Karpas-422 (cell line): Measurements from ENCODE around the gene ANKRD33B. TPM values are rescaled to one million over a fixed set of nuclear protein-coding genes. Genes with fewer than 3 reads are reported as not detected.

Source experiments
- DNase-seq: peaks from one replicate; pipeline ENCODE4 v3.0.0-alpha.2; 2015
- H2AFZ ChIP-seq: fragments of 200-600 bp; sonication (generic); 2 replicates; pipeline ENCODE4 v1.6.1; 2014; ENCODE audit warnings: antibody characterized with exemption, low read length, mixed read lengths
- H3K27ac ChIP-seq: fragments of 200-600 bp; sonication (generic); 2 replicates; pipeline ENCODE4 v1.5.1; 2014; ENCODE audit warnings: mild to moderate bottlenecking, low read length, moderate library complexity
- H3K27me3 ChIP-seq: fragments of 200-600 bp; sonication (generic); 2 replicates; pipeline ENCODE4 v1.6.1; 2014; ENCODE audit warnings: low read length, mixed read lengths
- H3K36me3 ChIP-seq: fragments of 200-600 bp; sonication (generic); 2 replicates; pipeline ENCODE4 v1.6.1; 2014; ENCODE audit warnings: low read length, mixed read lengths; ENCODE audit not compliant: insufficient read depth
- H3K4me1 ChIP-seq: fragments of 200-600 bp; sonication (generic); 2 replicates; pipeline ENCODE4 v1.6.1; 2014; ENCODE audit warnings: mild to moderate bottlenecking, low read length, mixed read lengths
- H3K4me2 ChIP-seq: fragments of 200-600 bp; sonication (generic); 2 replicates; pipeline ENCODE4 v1.6.1; 2014; ENCODE audit warnings: low read length, low read depth, mild to moderate bottlenecking; ENCODE audit not compliant: poor library complexity, severe bottlenecking
- H3K4me3 ChIP-seq: fragments of 200-600 bp; sonication (generic); 2 replicates; pipeline ENCODE4 v1.5.1; 2014; ENCODE audit warnings: mild to moderate bottlenecking, antibody characterized with exemption, low read length, mixed read lengths
- H3K79me2 ChIP-seq: fragments of 200-600 bp; sonication (generic); 2 replicates; pipeline ENCODE4 v1.6.1; 2014; ENCODE audit warnings: mild to moderate bottlenecking, low read length, mixed read lengths
- H3K9ac ChIP-seq: fragments of 200-600 bp; sonication (generic); 2 replicates; pipeline ENCODE4 v1.6.0; 2014; ENCODE audit warnings: low read length
- H3K9me2 ChIP-seq: fragments of 200-600 bp; sonication (generic), shearing (Covaris generic); replicated peaks from 2 replicates; pipeline ENCODE4 v1.6.0; 2014; ENCODE audit warnings: mild to moderate bottlenecking, low read length, moderate library complexity; ENCODE audit not compliant: insufficient read depth
- H3K9me3 ChIP-seq: fragments of 300-700, 200-600 bp; sonication (generic); 2 replicates; pipeline ENCODE4 v1.6.1; 2014; ENCODE audit warnings: low read length, mixed read lengths
- H4K20me1 ChIP-seq: fragments of 200-600 bp; sonication (generic); 2 replicates; pipeline ENCODE4 v1.6.1; 2014; ENCODE audit warnings: mild to moderate bottlenecking, antibody characterized with exemption, low read length, low read depth; ENCODE audit not compliant: insufficient read depth
- total RNA-seq: library from RNA; depleted of rRNA; stranded (reverse); fragments of >200 nt; shearing (Covaris generic); gene quantifications from 2 replicates; pipeline ENCODE4 v1.2.3, GENCODE V29; 2014; ENCODE audit warnings: low replicate concordance

ANKRD33B gene
- total RNA-seq, 1 experiment from 2014 or later = 0.48 TPM

GRCh38 chr5:10645146-10645545 is 81.3 kb downstream of the ANKRD33B start:
- DNase-seq = no peak
- Histone ChIP-seq H3K9me3 (no peaks in the 10 kb centered on the region), H3K27me3 (no peaks in the 10 kb centered on the region), H2AFZ (no peak overlapping the region), H3K4me2 (no peak overlapping the region), H3K27ac (no peak overlapping the region), H4K20me1 (no peaks in the 10 kb centered on the region), H3K4me3 (no peak overlapping the region), H3K9ac (no peak overlapping the region), H3K36me3 (no peaks in the 10 kb centered on the region), H3K9me2 (no peaks in the 10 kb centered on the region), H3K79me2 (no peaks in the 10 kb centered on the region), H3K4me1 (no peaks in the 10 kb centered on the region)

- no peaks in the 10 kb centered on the region for H3K36me3 ChIP-seq
- H3K79me2 ChIP-seq = no peaks in the 10 kb centered on the region
- no peak overlapping the region for H3K9ac ChIP-seq
- no peaks in the 10 kb centered on the region for H3K27me3 ChIP-seq
- no peak for DNase-seq
- H3K4me1 ChIP-seq = no peaks in the 10 kb centered on the region
- no peak overlapping the region for H3K27ac ChIP-seq
- no peaks in the 10 kb centered on the region for H3K9me3 ChIP-seq
- H3K4me3 ChIP-seq = no peak overlapping the region
- H3K9me2 ChIP-seq = no peaks in the 10 kb centered on the region
- H2AFZ ChIP-seq = no peak overlapping the region
- H3K4me2 ChIP-seq = no peak overlapping the region
- no peaks in the 10 kb centered on the region for H4K20me1 ChIP-seq
Measured at GRCh38 chr5:10645671-10646070, 81.8 kb downstream of the ANKRD33B start.

DNA sequence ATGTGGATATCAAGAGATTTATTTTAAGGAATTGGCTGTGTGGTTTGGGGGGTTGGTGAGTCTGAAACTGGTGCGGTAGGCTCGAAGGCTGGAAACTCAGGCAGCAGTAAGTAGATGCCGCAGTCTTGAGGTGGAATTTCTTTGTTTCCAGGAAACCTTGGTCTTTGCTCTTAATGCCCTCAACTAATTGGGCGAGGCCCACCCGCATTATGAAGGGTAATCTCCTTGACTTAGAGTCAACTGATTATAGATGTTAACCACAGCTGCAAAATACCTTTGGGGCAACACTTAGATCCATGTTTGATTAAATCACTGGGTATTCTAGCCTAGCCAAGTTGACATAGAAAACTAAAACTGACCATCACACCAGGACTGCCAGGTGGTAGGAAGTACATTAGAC is 83.8 kb downstream of the ANKRD33B start:
- no peaks in the 10 kb centered on the region for H3K27me3 ChIP-seq
- no peak overlapping the region for H3K9ac ChIP-seq
- H3K4me3 ChIP-seq = no peak overlapping the region
- no peak overlapping the region for H3K4me2 ChIP-seq
- H2AFZ ChIP-seq = no peak overlapping the region
- H3K9me2 ChIP-seq = no peaks in the 10 kb centered on the region
- no peaks in the 10 kb centered on the region for H3K9me3 ChIP-seq
- no peaks in the 10 kb centered on the region for H3K4me1 ChIP-seq
- no peak overlapping the region for H3K27ac ChIP-seq
- H4K20me1 ChIP-seq = no peaks in the 10 kb centered on the region
- no peak for DNase-seq
- H3K36me3 ChIP-seq = no peaks in the 10 kb centered on the region
- H3K79me2 ChIP-seq = no peaks in the 10 kb centered on the region

GRCh38 chr5:10648806-10649665 is 85.2 kb downstream of the ANKRD33B start:
- Histone ChIP-seq H3K9me3 (no peaks in the 10 kb centered on the region), H3K4me1 (no peaks in the 10 kb centered on the region), H2AFZ (no peak overlapping the region), H3K4me3 (no peak overlapping the region), H3K79me2 (no peaks in the 10 kb centered on the region), H4K20me1 (no peaks in the 10 kb centered on the region), H3K27me3 (no peaks in the 10 kb centered on the region), H3K36me3 (no peaks in the 10 kb centered on the region), H3K27ac (no peak overlapping the region), H3K9me2 (no peaks in the 10 kb centered on the region), H3K4me2 (no peak overlapping the region), H3K9ac (no peak overlapping the region)
- no peak for DNase-seq

DNA sequence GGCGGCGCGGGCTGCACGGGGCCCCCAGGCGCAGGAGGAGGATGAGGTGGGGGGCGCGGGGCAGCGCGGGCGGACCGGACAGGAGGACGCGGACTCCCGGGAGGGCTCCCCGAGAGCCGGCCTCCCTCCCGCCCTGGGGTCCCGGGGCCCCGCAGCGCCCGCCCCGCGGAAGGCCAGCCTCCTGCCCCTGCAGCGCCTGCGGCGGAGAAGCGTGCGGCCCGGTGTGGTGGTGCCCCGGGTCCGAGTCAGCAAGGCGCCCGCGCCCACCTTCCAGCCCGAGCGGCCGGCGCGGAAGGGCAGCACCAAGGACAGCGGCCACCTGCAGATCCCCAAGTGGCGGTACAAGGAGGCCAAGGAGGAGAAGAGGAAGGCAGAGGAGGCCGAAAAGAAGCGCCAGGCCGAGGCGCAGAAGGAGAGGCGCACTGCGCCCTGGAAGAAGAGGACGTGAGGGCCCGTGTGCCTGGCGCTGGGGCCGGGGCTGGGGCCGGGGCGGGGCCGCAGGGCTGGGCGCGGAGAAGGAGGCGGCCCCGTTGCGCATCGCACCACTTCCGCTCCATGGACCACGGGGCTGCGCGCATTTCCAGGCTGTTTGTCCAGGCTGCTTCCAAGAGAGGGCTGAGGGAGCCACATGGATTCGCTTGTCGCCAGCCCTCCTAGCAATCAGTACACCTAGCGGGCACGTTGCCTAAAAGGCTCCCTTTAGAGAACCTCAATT is 86.0 kb downstream of the ANKRD33B start:
- Histone ChIP-seq H4K20me1 (no peaks in the 10 kb centered on the region), H3K9me2 (no peaks in the 10 kb centered on the region), H3K4me1 (no peaks in the 10 kb centered on the region), H3K9me3 (no peaks in the 10 kb centered on the region), H3K4me3 (no peak overlapping the region), H3K79me2 (no peaks in the 10 kb centered on the region), H3K36me3 (no peaks in the 10 kb centered on the region), H3K27me3 (no peaks in the 10 kb centered on the region), H3K27ac (no peak overlapping the region), H3K4me2 (no peak overlapping the region), H3K9ac (no peak overlapping the region), H2AFZ (no peak overlapping the region)
- DNase-seq = no peak

DNA sequence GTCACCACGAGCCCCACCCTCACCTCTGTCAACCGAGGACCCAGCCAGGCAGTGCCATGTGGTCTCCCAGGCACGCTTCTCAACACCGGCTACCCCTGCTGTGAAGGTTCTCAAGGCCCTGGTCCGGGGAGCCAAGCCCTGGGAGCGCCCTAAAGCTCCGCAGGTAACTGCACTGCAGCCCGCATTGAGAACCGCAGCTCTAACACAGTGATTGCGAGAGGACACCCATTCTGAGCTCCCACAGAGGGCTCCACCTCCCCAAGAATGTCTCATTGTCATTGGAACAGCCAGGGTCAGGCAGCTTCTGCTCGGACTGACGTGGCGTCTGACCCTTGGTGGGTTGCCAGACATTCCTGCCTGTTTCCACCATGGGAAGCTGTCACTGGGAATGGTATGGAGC is 88.3 kb downstream of the ANKRD33B start:
- H3K4me3 ChIP-seq = no peak overlapping the region
- no peaks in the 10 kb centered on the region for H3K79me2 ChIP-seq
- H3K9me3 ChIP-seq = no peaks in the 10 kb centered on the region
- no peaks in the 10 kb centered on the region for H3K4me1 ChIP-seq
- no peak overlapping the region for H3K27ac ChIP-seq
- no peak overlapping the region for H3K9ac ChIP-seq
- H3K9me2 ChIP-seq = no peaks in the 10 kb centered on the region
- no peak overlapping the region for H2AFZ ChIP-seq
- no peak overlapping the region for H3K4me2 ChIP-seq
- no peaks in the 10 kb centered on the region for H4K20me1 ChIP-seq
- DNase-seq = no peak
- H3K27me3 ChIP-seq = no peaks in the 10 kb centered on the region
- no peaks in the 10 kb centered on the region for H3K36me3 ChIP-seq

GRCh38 chr5:10652606-10653005 is 88.7 kb downstream of the ANKRD33B start:
- Histone ChIP-seq H3K4me2 (no peak overlapping the region), H4K20me1 (no peaks in the 10 kb centered on the region), H3K9me2 (no peaks in the 10 kb centered on the region), H3K27ac (no peak overlapping the region), H3K4me3 (no peak overlapping the region), H2AFZ (no peak overlapping the region), H3K4me1 (no peaks in the 10 kb centered on the region), H3K79me2 (no peaks in the 10 kb centered on the region), H3K36me3 (no peaks in the 10 kb centered on the region), H3K9me3 (no peaks in the 10 kb centered on the region), H3K27me3 (no peaks in the 10 kb centered on the region), H3K9ac (no peak overlapping the region)
- no peak for DNase-seq

DNA sequence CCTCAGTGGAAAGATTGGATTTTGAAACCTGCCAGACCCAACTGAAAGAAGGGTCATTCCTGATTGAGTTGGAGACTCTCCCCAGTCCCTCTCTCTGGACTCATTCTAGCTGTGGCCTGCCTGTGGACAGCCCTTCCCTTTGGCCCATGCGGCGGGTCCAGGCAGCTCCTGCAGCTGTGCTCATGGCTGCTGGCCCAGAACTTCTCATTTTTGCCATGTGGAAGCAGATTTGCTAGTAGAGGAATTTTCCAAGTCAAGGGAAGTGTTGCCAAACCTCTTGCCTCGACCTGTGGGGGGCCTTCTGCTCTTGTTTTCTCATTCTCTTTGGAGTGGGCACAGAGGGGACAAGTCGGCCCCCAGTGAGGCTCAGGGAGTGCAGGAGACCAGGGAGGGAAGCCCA is 89.2 kb downstream of the ANKRD33B start:
- Histone ChIP-seq H3K9me3 (no peaks in the 10 kb centered on the region), H4K20me1 (no peaks in the 10 kb centered on the region), H3K4me1 (no peaks in the 10 kb centered on the region), H3K9me2 (no peaks in the 10 kb centered on the region), H3K27ac (no peak overlapping the region), H3K4me2 (no peak overlapping the region), H2AFZ (no peak overlapping the region), H3K9ac (no peak overlapping the region), H3K36me3 (no peaks in the 10 kb centered on the region), H3K79me2 (no peaks in the 10 kb centered on the region), H3K27me3 (no peaks in the 10 kb centered on the region), H3K4me3 (no peak overlapping the region)
- DNase-seq = no peak
